Measurements from ENCODE around the gene STARD13.
"Not testable (repeated sequence)": the region's sequence is repeated elsewhere in the genome, so short reads cannot be mapped to it uniquely, and the experiment has no call there.

Gene STARD13

GRCh38 chr13:33196767-33197166, 88.8 kb downstream of the STARD13 start:
- DNase-seq (ENCODE audit: low read depth), result no peak

DNA sequence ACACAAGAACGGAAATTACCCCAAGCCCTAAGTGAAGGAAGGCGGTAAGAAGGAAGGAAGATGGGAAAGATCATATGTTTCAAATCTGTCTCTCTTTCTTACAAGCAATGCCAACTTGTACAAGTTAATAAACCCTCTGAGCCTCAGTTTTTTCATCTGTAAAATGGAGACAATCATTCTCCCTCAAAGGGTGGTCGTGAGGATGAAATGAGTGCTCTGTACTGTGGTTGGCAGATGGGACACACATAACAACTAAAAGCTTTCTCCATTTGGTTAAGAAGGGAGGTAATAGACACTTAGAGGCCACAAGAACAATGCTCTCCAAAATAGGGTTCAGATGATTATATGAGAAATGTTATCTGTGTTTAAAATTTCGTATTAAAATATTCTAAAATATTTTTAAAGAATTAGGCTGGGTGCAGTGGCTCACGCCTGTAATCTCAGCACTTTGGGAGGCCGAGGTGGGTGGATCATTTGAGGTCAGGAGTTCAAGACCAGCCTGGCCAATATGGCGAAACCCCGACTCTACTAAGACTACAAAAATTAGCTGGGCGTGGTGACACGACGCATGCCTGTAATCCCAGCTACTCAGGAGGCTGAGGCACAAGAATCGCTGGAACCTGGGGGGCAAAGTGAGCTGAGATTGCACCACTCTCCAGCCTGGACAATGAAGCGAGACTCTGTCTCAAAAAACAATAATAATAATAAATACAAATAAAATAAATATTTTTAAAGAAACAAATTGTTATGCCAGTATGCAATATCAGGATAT, 89.7 kb downstream of the STARD13 start:
- no peak for DNase-seq (ENCODE audit: low read depth)

- peak; percentile 74 for DNase-seq (ENCODE audit: low read depth)
Observed at GRCh38 chr13:33194820-33195692, 90.5 kb downstream of the STARD13 start.

DNA sequence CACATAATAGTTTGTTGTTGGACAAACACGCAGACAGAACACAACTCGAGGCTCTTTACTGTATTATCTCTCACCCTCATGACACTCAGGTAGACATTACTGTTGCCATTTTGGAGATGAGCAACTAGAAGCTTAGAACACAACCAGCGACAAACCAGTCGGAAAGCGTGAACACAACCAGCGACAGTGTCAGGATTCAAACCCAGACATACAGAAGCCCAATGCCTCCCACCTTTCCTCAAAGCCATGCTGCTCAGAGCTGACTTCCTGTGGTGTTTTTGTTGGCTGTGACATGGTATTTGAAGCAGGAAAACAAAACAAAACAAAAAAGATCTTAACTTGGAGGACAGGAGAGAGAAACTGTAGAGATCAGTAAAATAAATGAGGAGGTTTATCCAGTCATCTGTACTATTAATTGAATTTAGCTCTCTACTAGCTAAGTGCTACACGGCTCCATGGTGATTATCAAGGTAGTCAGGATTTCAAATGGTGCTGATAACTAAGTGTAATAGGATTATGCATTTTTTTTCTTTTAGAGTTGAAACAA, 92.1 kb downstream of the STARD13 start:
- DNase-seq (ENCODE audit: low read depth), result no peak

- no peak for DNase-seq (ENCODE audit: low read depth)
Observed at GRCh38 chr13:33191425-33192210, 93.9 kb downstream of the STARD13 start.

GRCh38 chr13:33189470-33189869, 96.1 kb downstream of the STARD13 start:
- no peak for DNase-seq (ENCODE audit: low read depth)

- DNase-seq (ENCODE audit: low read depth), result no peak
Observed at GRCh38 chr13:33188093-33188882, 97.3 kb downstream of the STARD13 start.

- DNase-seq (ENCODE audit: low read depth), result no peak
Observed at GRCh38 chr13:33186861-33187291, 98.7 kb downstream of the STARD13 start.

DNA sequence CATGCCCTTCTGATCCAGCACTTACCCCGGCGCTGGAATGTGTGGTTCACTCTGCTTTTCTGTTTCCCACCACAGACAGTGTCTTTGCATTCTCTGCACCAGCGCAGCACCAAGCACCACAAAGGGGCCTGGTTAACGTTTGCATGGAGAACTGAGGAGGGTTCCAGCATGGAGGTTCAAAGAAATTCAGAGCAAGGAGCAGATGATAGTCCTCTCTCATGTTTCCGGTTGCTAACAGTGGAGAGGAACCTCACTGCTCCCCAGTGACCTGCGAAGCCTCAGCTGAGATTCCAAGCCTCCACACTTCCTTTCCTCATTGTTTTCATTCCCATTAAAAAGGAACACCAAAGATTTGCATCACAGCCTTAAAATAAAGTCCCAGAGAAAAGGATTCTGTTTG, 99.7 kb downstream of the STARD13 start:
- no peak for DNase-seq (ENCODE audit: low read depth)

DNA sequence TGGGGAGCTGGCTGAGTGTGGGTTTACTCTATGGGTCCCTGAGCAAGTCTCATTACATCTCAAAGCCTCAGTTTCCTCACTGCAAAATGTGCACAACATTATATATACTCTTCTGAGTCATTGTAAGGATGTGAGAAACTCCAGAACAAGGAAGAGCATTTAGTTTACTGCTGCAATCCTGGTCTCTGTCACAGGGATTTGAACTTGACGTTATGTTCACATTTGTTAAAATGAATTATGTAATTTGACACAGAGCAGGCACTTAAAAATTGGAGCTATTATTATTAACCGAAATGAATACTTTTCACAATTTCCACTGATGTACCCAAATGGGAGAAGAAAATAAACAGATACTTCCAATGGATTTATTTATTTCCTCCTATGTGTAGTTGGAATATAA, 101.0 kb downstream of the STARD13 start:
- DNase-seq (ENCODE audit: low read depth), result no peak

DNA sequence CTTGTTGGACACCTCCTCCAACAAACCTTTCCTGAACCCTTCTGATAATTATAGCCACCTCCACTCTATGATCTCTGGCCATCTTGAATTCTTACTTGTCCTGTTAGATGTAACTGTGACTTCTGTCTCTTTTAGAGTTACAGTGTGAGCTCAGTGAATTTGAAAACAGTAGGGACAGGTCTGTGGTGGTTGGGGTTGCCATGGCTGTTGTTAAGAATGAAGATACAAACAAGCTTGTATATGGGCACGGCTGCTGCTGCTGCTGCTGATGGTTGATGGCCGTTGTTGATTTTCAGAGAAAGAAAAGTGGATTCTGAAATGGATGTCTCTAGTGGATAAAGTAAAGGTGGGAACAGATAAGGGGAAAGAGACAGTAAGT, 101.5 kb downstream of the STARD13 start:
- DNase-seq (ENCODE audit: low read depth), result no peak

GRCh38 chr13:33183431-33184111, 102.0 kb downstream of the STARD13 start:
- no peak for DNase-seq (ENCODE audit: low read depth)

GRCh38 chr13:33182729-33183128, 102.8 kb downstream of the STARD13 start:
- DNase-seq (ENCODE audit: low read depth), result no peak

GRCh38 chr13:33181264-33181663, 104.3 kb downstream of the STARD13 start:
- no peak for DNase-seq (ENCODE audit: low read depth)

DNA sequence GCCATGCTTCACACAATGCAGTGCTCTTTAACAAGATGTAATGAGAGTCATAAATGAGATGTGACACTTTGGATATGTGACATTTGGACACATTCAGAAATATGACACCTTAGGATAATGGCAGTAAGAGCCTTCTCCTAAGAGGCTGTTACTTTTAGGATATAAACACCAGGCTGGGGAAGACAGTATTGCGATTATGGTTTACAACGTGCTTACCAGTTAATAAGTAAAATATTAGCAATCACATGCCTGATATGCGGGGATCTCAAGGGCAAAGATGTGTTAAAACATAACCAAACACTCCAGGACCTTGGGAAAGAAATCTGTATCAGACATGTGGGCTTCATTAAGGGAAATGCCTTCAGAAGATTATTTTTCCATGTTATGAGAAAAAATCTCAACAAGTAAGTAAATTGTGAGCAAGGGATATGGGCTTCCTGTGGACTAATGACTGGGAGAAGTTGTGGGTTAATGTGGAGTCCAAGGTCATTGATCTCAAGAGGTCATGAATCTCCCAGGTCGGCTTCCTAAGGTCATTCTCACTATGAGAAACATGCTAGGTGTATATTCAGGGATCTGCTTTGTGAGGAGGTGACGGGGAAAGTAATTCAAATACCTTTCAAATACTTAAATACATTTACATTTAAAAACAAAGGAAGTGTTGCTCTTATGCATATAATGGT, 105.3 kb downstream of the STARD13 start:
- no peak for DNase-seq (ENCODE audit: low read depth)

GRCh38 chr13:33179463-33179862, 106.1 kb downstream of the STARD13 start:
- DNase-seq (ENCODE audit: low read depth), result no peak

DNA sequence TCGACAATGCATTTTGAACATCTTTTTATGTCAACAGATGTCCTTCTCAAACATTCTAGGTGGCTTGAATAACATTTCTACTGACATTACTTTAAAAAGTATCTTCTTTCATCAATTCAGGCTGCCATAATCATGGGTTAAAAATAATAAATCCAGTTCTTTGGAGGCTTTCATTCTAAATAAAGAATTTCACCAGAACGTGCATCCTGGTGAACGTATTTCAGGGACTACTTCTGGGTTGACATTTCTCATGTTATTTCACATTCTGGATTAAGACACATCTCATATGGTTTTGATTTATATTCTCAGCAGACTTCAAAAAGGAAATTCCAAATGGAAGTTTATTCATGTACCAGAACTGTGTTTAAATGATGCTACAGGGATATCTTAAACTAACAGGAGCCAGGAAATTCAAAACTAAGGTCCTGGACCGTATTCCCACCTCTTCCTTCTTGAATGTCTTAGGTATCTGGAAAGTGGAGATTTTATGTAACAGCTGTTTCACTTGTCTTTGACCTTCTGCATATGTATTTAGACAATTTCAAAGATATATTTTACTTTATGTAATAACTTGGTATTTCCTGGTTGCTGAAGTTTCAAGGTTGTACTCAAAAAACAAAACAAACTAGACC, 107.2 kb downstream of the STARD13 start:
- no peak for DNase-seq (ENCODE audit: low read depth)

- not testable (repeated sequence) for DNase-seq (ENCODE audit: low read depth)
Observed at GRCh38 chr13:33177340-33178208, 108.0 kb downstream of the STARD13 start.

- no peak for DNase-seq (ENCODE audit: low read depth)
Observed at GRCh38 chr13:33176526-33176925, 109.0 kb downstream of the STARD13 start.

All from fibroblast of the conjunctiva (primary cell).